GM12878 (cell line): ENCODE measurements around the gene TMEM89. TPM values are rescaled to one million over a fixed set of nuclear protein-coding genes. Genes with fewer than 3 reads are reported as not detected.
A peak's percentile ranks its signal among the peaks of the same experiment; 100 is the strongest.

Source experiments
- ATAC-seq: fragments of 200-7000 bp; cut with Tn5 transposase; 3 replicates; pipeline ENCODE4 v1.9.1; 2020; ENCODE audit warnings: mild to moderate bottlenecking, moderate library complexity
- BruUV-seq: library from RNA; stranded (reverse); fragments of 400-500 nt; replicated peaks from 2 replicates; lab custom pipeline; 2021; lab: Mats Ljungman, UMichigan
- CTCF ChIA-PET: fragments of 300-600 bp; sonication (Branson Sonifier 250); formaldehyde crosslinking; extraction: SDS; loops from one replicate; lab custom pipeline; 2021; ENCODE audit warnings: inconsistent platforms; lab: Yijun Ruan, JAX
- POLR2A ChIA-PET: fragments of 350-600 bp; formaldehyde crosslinking; extraction: SDS; loops from one replicate; lab custom pipeline; 2021; ENCODE audit warnings: inconsistent platforms; lab: Charles Lee
- RAD21 ChIA-PET: fragments of 300-600 bp; sonication (Branson Sonifier 250); formaldehyde crosslinking; loops from one replicate; lab custom pipeline; 2023; ENCODE audit warnings: antibody characterized with exemption; ENCODE audit not compliant: unreplicated experiment; lab: Charles Lee
- SMC1A ChIA-PET: fragments of 300-600 bp; sonication (Branson Sonifier 250); formaldehyde crosslinking; loops from one replicate; lab custom pipeline; 2023; ENCODE audit not compliant: unreplicated experiment, uncharacterized antibody; lab: Charles Lee
- DNase-seq: peaks from one replicate; pipeline ENCODE4 v3.0.0-alpha.2; 2011; ENCODE audit warnings: low read depth, low spot score
- FAIRE-seq: peaks from 3 replicates; lab custom pipeline; 2011; peaks lifted over from hg19 to GRCh38; lab: Jason Lieb, UNC
- H2AFZ ChIP-seq: 2 replicates; pipeline ENCODE4 v1.6.0; 2011; ENCODE audit warnings: low read depth, low read length, control low read depth; ENCODE audit not compliant: control insufficient read depth
- H3K27ac ChIP-seq: 2 replicates; pipeline ENCODE4 v1.5.1; 2011; ENCODE audit warnings: control low read depth; ENCODE audit not compliant: control insufficient read depth, insufficient read depth
- H3K27me3 ChIP-seq, 2 experiments: replicated peaks in 1 of 2; 2 replicates each; pipeline versions ENCODE4 v1.6.0 to v1.6.1; 2011; ENCODE audit warnings: low read length in 1 of 2; ENCODE audit not compliant: control insufficient read depth in 2 of 2, insufficient read depth in 2 of 2
- H3K36me3 ChIP-seq, 2 experiments: 2 replicates each; pipeline ENCODE4 v1.5.1; 2011; ENCODE audit warnings: low read length in 1 of 2; ENCODE audit not compliant: control insufficient read depth in 2 of 2, insufficient read depth in 2 of 2
- H3K4me1 ChIP-seq: 2 replicates; pipeline ENCODE4 v1.6.1; 2011; ENCODE audit warnings: mild to moderate bottlenecking, low read length, moderate library complexity, mixed read lengths; ENCODE audit not compliant: control insufficient read depth, insufficient read depth
- H3K4me2 ChIP-seq: 2 replicates; pipeline ENCODE4 v1.6.0; 2011; ENCODE audit warnings: control low read depth; ENCODE audit not compliant: control insufficient read depth, insufficient read depth
- H3K4me3 ChIP-seq: fragments of 200-600 bp; sonication (generic); 2 replicates; pipeline ENCODE4 v1.5.1; 2016
- H3K79me2 ChIP-seq: 2 replicates; pipeline ENCODE4 v1.6.0; 2011; ENCODE audit warnings: low read length; ENCODE audit not compliant: control insufficient read depth, insufficient read depth
- H3K9ac ChIP-seq: 2 replicates; pipeline ENCODE4 v1.8.0; 2011; ENCODE audit warnings: low read length, control low read depth, mixed read lengths; ENCODE audit not compliant: control insufficient read depth, insufficient read depth
- H3K9me3 ChIP-seq: replicated peaks from 3 replicates; pipeline ENCODE4 v1.5.1; 2011; ENCODE audit warnings: mild to moderate bottlenecking, low read length; ENCODE audit not compliant: control insufficient read depth, insufficient read depth
- H4K20me1 ChIP-seq: 2 replicates; pipeline ENCODE4 v1.6.0; 2011; ENCODE audit not compliant: control insufficient read depth, insufficient read depth
- E2F8 ChIP-seq: fragments of 450-650 bp; IDR thresholded peaks from 2 replicates; pipeline ENCODE4 v1.6.1; 2018; ENCODE audit warnings: mild to moderate bottlenecking, low read depth, moderate library complexity; ENCODE audit not compliant: partially characterized antibody
- EZH2 ChIP-seq: IDR thresholded peaks from 2 replicates; pipeline ENCODE4 v1.6.1; 2012; ENCODE audit warnings: low read depth, mild to moderate bottlenecking, control low read depth, inconsistent platforms, low read length, borderline replicate concordance; ENCODE audit not compliant: control insufficient read depth
- MAX ChIP-seq: IDR thresholded peaks from 2 replicates; pipeline ENCODE4 v1.6.1; 2012; ENCODE audit warnings: low read depth, low read length, improper control_type of control experiment
- SMAD1 ChIP-seq: fragments of 450-650 bp; IDR thresholded peaks from 2 replicates; pipeline ENCODE4 v1.6.1; 2018; ENCODE audit warnings: mild to moderate bottlenecking, low read depth; ENCODE audit not compliant: partially characterized antibody
- YBX1 ChIP-seq: fragments of 450-650 bp; IDR thresholded peaks from 2 replicates; pipeline ENCODE4 v1.6.1; 2016; ENCODE audit warnings: antibody characterized with exemption
- ZBTB11 ChIP-seq: fragments of 450-650 bp; formaldehyde crosslinking; IDR thresholded peaks from 2 replicates; pipeline ENCODE4 v1.5.0; 2022; ENCODE audit warnings: mild to moderate bottlenecking, missing genetic modification characterization
- WGBS: methylation state at CpG from one replicate; pipeline ENCODE4 v1.1.6; 2016; ENCODE audit warnings: low lambda C conversion rate; ENCODE audit not compliant: insufficient replicate concordance, insufficient coverage; ENCODE audit errors: missing lambda C conversion rate; 5-methylcytosine and 5-hydroxymethylcytosine counted together
- in situ Hi-C: fragments of 300-500 bp; cut with MboI; formaldehyde crosslinking; loops from 9 replicates; pipeline ENCODE4 v1.14.3; 2018; ENCODE audit warnings: mixed read lengths
- intact Hi-C: fragments of 100-400 bp; cut with micrococcal nuclease; formaldehyde crosslinking; loops from one replicate; pipeline ENCODE4 v1.14.2; 2022; ENCODE audit not compliant: unreplicated experiment
- polyA plus RNA-seq, 11 experiments: library from polyadenylated mRNA; depleted of rRNA in 4 of 11; unstranded in 6 of 11; stranded (reverse) in 5 of 11; fragments of >200 nt; fragmentation: Nextera tagmentation in 4 of 11; fragmentation: Illumina TruSeq in 1 of 11; extraction: Ambion mirVana in 4 of 11; extraction: Trizol in 1 of 11; gene quantifications; 1 replicate in 1 of 11; 2 replicates in 10 of 11; pipeline versions ENCODE4 v1.2.1 to v1.2.3, GENCODE V29; 2011 to 2016; ENCODE audit warnings: inconsistent platforms in 2 of 11, missing spikeins in 2 of 11, low read depth in 1 of 11
- total RNA-seq, 4 experiments: library from RNA; depleted of rRNA in 3 of 4; stranded (reverse); fragments of >200 nt in 3 of 4; fragmentation: Illumina TruSeq in 1 of 4; extraction: Trizol in 1 of 4; gene quantifications; 2 replicates each; pipeline versions ENCODE4 v1.2.1 to v1.2.3, GENCODE V29; 2013 to 2021

TMEM89 gene
- total and polyA plus RNA-seq, 10 of the 15 experiments (the other 5 are each of a cell fraction or from before 2014, with no cell fraction given), result not detected

- DNase-seq, result no peak
- no peaks in the 10 kb centered on the region for H3K79me2 ChIP-seq
- H3K9me3 ChIP-seq, result no peaks in the 10 kb centered on the region; the same call in 1 of the 3 replicates
- no peak for FAIRE-seq
- ChIA-PET CTCF (interaction anchor here (1.1 kb wide), 1 partner anchor 79 kb away, joined by 3 read pairs; no protein-coding TSS in a partner anchor), SMC1A (no interaction called here), RAD21 (no interaction called here), POLR2A (interaction anchor here (1.0 kb wide), 1 partner anchor 25 kb away, joined by 3 read pairs; no protein-coding TSS in a partner anchor)
- BruUV-seq, result no TSS peak
- peaks cover 13% of the 10 kb centered on the region for H3K4me1 ChIP-seq
- 92% methylated on average over 59 of the region's 61 CpGs for WGBS
- intact Hi-C loops, result no loop called here
- no peak overlapping the region for H3K4me3 ChIP-seq
- no peak for ATAC-seq
- H3K9ac ChIP-seq, result no peak overlapping the region
- peak overlapping the region; percentile 82; the same call in 1 of the 2 replicates for H3K4me2 ChIP-seq
- H3K36me3 ChIP-seq, result no peaks in the 10 kb centered on the region
- in situ Hi-C loops, result no loop called here
- TF ChIP-seq MAX (no peak), YBX1 (no peak)
- H3K27ac ChIP-seq, result no peak overlapping the region
- no peak overlapping the region for H2AFZ ChIP-seq
- H3K27me3 ChIP-seq, result peaks cover 0 to 3% of the 10 kb centered on the region in 2 experiments; a peak in 1 of 4 replicates
- H4K20me1 ChIP-seq, result no peaks in the 10 kb centered on the region
Observed at GRCh38 chr3:48660800-48661400, 39.3 kb upstream of the TMEM89 start.

- H3K79me2 ChIP-seq, result no peaks in the 10 kb centered on the region
- no peaks in the 10 kb centered on the region for H4K20me1 ChIP-seq
- no peak overlapping the region for H3K4me3 ChIP-seq
- H3K9ac ChIP-seq, result no peak overlapping the region
- intact Hi-C loops (no loop called here), in situ Hi-C loops (no loop called here)
- no peak overlapping the region for H3K27ac ChIP-seq
- FAIRE-seq (no peak), ATAC-seq (no peak), DNase-seq (no peak)
- no peaks in the 10 kb centered on the region for H3K36me3 ChIP-seq
- CTCF ChIA-PET, result interaction anchor here (0.8 to 1.5 kb wide), 2 partner anchors 21 to 109 kb away, joined by 3 to 5 read pairs; partner anchors contain the start of gene SLC26A6
- RAD21 ChIA-PET, result interaction anchor here (0.6 kb wide), 1 partner anchor 177 kb away, joined by 3 read pairs; no protein-coding TSS in a partner anchor
- H3K9me3 ChIP-seq, result no peaks in the 10 kb centered on the region; the same call in 1 of the 3 replicates
- SMC1A ChIA-PET, result no interaction called here
- TF ChIP-seq EZH2, result no peak
- no peak for TF ChIP-seq ZBTB11
- TF ChIP-seq SMAD1, result no peak
- no peak for TF ChIP-seq E2F8
- peak overlapping the region; percentile 54 for H3K4me2 ChIP-seq
- BruUV-seq, result no TSS peak
- POLR2A ChIA-PET, result no interaction called here
- H2AFZ ChIP-seq, result no peak overlapping the region
- H3K4me1 ChIP-seq, result peaks cover 3% of the 10 kb centered on the region; the same call in 1 of the 2 replicates
- peaks cover 0 to 2% of the 10 kb centered on the region in 2 experiments; a peak in 2 of 4 replicates for H3K27me3 ChIP-seq
- WGBS, result 97% methylated on average over 43 of the region's 45 CpGs
Observed at GRCh38 chr3:48656841-48657281, 35.3 kb upstream of the TMEM89 start.
